Calu3 (cell line): Measurements from ENCODE around the gene PBX1. TPM values are rescaled to one million over a fixed set of nuclear protein-coding genes. Genes with fewer than 3 reads are reported as not detected.

Experiments used
- BruUV-seq: library from RNA; stranded (reverse); fragments of 400-500 nt; replicated peaks from 2 replicates; lab custom pipeline; 2021; lab: Mats Ljungman, UMichigan
- CTCF ChIA-PET: fragments of 300-600 bp; sonication (Branson Sonifier 250); formaldehyde crosslinking; loops from one replicate; lab custom pipeline; 2022; ENCODE audit warnings: antibody characterized with exemption; lab: Charles Lee
- DNase-seq: peaks from one replicate; pipeline ENCODE4 v3.0.0; 2022
- H3K27ac Mint-ChIP-seq: one replicate; pipeline ENCODE4 v1.8.0; 2022; ENCODE audit warnings: mixed read lengths; ENCODE audit not compliant: unreplicated experiment
- H3K27me3 Mint-ChIP-seq: one replicate; pipeline ENCODE4 v1.8.0; 2022; ENCODE audit warnings: mixed read lengths; ENCODE audit not compliant: unreplicated experiment
- H3K36me3 Mint-ChIP-seq: one replicate; pipeline ENCODE4 v1.8.0; 2022; ENCODE audit warnings: mild to moderate bottlenecking, moderate library complexity, mixed read lengths; ENCODE audit not compliant: insufficient read depth, unreplicated experiment
- H3K4me1 Mint-ChIP-seq: one replicate; pipeline ENCODE4 v1.8.0; 2022; ENCODE audit warnings: mild to moderate bottlenecking, low read depth, mixed read lengths; ENCODE audit not compliant: unreplicated experiment
- H3K4me3 Mint-ChIP-seq: one replicate; pipeline ENCODE4 v1.8.0; 2022; ENCODE audit warnings: mild to moderate bottlenecking, low read depth, moderate library complexity, mixed read lengths; ENCODE audit not compliant: unreplicated experiment
- H3K9me3 Mint-ChIP-seq: one replicate; pipeline ENCODE4 v1.8.0; 2022; ENCODE audit warnings: low read depth, mixed read lengths; ENCODE audit not compliant: unreplicated experiment
- CTCF ChIP-seq: fragments of 200-600 bp; IDR thresholded peaks from one replicate; pipeline ENCODE4 v1.8.0; 2022; ENCODE audit warnings: antibody characterized with exemption; ENCODE audit not compliant: unreplicated experiment
- intact Hi-C: fragments of 100-400 bp; cut with micrococcal nuclease; formaldehyde crosslinking; loops from one replicate; pipeline ENCODE4 v1.10.0; 2022; ENCODE audit not compliant: unreplicated experiment
- total RNA-seq: library from RNA; stranded (reverse); gene quantifications from 2 replicates; pipeline ENCODE4 v1.2.3, GENCODE V29; 2022

The PBX1 gene
- total RNA-seq, 1 experiment from 2014 or later: 22.5 TPM

- no peaks in the 10 kb centered on the region for H3K4me1 Mint-ChIP-seq
- no peaks in the 10 kb centered on the region for H3K9me3 Mint-ChIP-seq
- TF ChIP-seq CTCF: no peak
- H3K27me3 Mint-ChIP-seq: no peaks in the 10 kb centered on the region
- H3K27ac Mint-ChIP-seq: no peak overlapping the region
- intact Hi-C loops: no loop called here
- CTCF ChIA-PET: no interaction called here
- DNase-seq: no peak
- H3K36me3 Mint-ChIP-seq: no peaks in the 10 kb centered on the region
- no peak overlapping the region for H3K4me3 Mint-ChIP-seq
- BruUV-seq: no TSS peak
These were observed 154.6 kb downstream of the PBX1 start for GRCh38 chr1:164713456-164714207.

DNA sequence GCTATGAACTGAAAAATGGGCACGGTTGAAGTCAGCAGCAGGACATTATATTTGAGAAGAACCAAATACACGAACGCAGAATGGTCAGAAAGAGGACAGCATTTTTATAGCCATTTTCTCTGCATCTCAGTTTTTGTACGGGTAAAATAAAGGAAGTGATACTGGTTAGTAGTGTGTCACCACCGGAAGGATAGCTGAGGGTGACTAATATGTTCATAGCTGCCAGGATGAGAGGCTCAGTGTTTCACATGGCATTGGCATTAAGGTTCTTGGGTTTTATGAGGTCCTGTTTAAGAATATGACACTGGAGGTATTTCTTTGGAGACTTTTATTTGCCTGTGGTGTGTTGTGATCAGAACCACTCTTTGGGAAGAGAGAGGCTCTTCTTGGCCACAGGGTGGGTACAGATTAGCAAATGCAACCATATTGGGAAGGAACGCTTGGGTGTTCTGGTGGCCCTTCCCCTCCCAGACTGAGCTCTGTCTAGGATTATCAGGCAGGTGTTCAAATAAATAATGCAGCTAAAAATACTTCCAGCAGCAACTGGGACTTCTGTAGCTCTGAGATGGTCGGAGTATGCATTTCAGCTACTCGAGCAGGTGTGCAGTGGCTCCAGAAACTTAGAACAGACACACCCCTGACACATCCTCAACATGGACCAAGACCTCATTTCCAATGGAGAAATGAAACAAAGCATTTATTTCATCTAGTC, 158.2 kb downstream of the PBX1 start:
- CTCF ChIA-PET: interaction anchor here (0.6 kb wide), 2 partner anchors 65 to 119 kb away, joined by 3 to 5 read pairs; no protein-coding TSS in a partner anchor
- peaks cover 8% of the 10 kb centered on the region for H3K4me1 Mint-ChIP-seq

DNA sequence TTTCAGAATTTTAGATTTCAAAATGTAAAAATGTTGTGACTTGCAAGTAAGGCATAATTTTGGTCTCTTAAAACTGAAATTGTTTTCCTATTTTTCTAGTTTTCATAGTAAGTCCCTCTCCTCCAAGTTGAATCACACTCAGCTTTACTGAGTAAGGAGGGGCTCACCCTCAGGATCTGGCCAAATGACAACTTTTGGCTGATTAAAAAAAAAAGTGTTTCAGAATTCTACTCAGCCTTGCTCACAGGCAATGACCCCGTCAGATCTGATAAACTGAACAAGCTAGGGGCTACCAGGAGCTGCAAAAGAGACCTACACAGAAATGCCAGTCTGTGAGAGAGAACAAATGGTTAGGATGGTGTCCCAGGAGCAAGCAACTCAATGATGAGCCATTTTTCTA, 159.8 kb downstream of the PBX1 start:
- no TSS peak for BruUV-seq
- no peak for DNase-seq

More for the DNA sequence above, 158.2 kb downstream of the PBX1 start:
- no TSS peak for BruUV-seq
- H3K27ac Mint-ChIP-seq: no peak overlapping the region
- H3K36me3 Mint-ChIP-seq: no peaks in the 10 kb centered on the region
- TF ChIP-seq CTCF: no peak
- no peak overlapping the region for H3K4me3 Mint-ChIP-seq
- no peaks in the 10 kb centered on the region for H3K9me3 Mint-ChIP-seq
- DNase-seq: no peak
- intact Hi-C loops: no loop called here
- H3K27me3 Mint-ChIP-seq: no peaks in the 10 kb centered on the region

More for the DNA sequence above, 159.8 kb downstream of the PBX1 start:
- no peak overlapping the region for H3K4me3 Mint-ChIP-seq
- no peaks in the 10 kb centered on the region for H3K36me3 Mint-ChIP-seq
- intact Hi-C loops: no loop called here
- CTCF ChIA-PET: no interaction called here
- TF ChIP-seq CTCF: no peak
- no peaks in the 10 kb centered on the region for H3K9me3 Mint-ChIP-seq
- no peak overlapping the region for H3K27ac Mint-ChIP-seq
- H3K4me1 Mint-ChIP-seq: peaks cover 8% of the 10 kb centered on the region
- no peaks in the 10 kb centered on the region for H3K27me3 Mint-ChIP-seq
